HepG2 (cell line): ENCODE results near the gene SLFN12. TPM values are rescaled to one million over a fixed set of nuclear protein-coding genes. Genes with fewer than 3 reads are reported as not detected.
A peak's percentile ranks its signal among the peaks of the same experiment; 100 is the strongest.

Experiments used
- ATAC-seq: fragments of 200-7000 bp; cut with Tn5 transposase; 3 replicates; pipeline ENCODE4 v1.9.1; 2020; ENCODE audit warnings: mild to moderate bottlenecking, moderate library complexity
- BruUV-seq: library from RNA; stranded (reverse); fragments of 400-500 nt; replicated peaks from 2 replicates; lab custom pipeline; 2021; lab: Mats Ljungman, UMichigan
- CTCF ChIA-PET: fragments of 300-600 bp; formaldehyde crosslinking; extraction: SDS; loops from one replicate; lab custom pipeline; 2021; ENCODE audit warnings: low total read pairs, inconsistent platforms, low intra/inter-chr PET ratio; lab: Yijun Ruan, JAX
- POLR2A ChIA-PET: fragments of 350-600 bp; sonication (Branson Sonifier 250); formaldehyde crosslinking; loops from one replicate; lab custom pipeline; 2020; ENCODE audit warnings: antibody characterized with exemption, inconsistent platforms; lab: Yijun Ruan, JAX
- DNase-seq: peaks from one replicate; pipeline ENCODE4 v3.0.0-alpha.2; 2015; ENCODE audit warnings: low spot score
- FAIRE-seq: peaks from 3 replicates; lab custom pipeline; 2011; peaks lifted over from hg19 to GRCh38; lab: Jason Lieb, UNC
- H2AFZ ChIP-seq: one replicate; pipeline ENCODE4 v1.6.1; 2011; ENCODE audit warnings: low read length, inconsistent platforms
- H3K27ac ChIP-seq: fragments of 300-600 bp; 3 replicates; pipeline ENCODE4 v1.8.0; 2011; ENCODE audit warnings: mixed run types, mild to moderate bottlenecking, mixed read lengths, low read length, inconsistent platforms; ENCODE audit not compliant: insufficient read depth; ENCODE audit errors: extremely low read length
- H3K27me3 ChIP-seq, 2 experiments: fragments of 200-600 bp in 1 of 2; 2 replicates in 1 of 2; 3 replicates in 1 of 2; pipeline versions ENCODE4 v1.6.0 to v1.8.0; 2011; ENCODE audit warnings: low read length in 2 of 2, mild to moderate bottlenecking in 2 of 2, moderate library complexity in 2 of 2, inconsistent platforms in 1 of 2; ENCODE audit not compliant: insufficient read depth in 2 of 2, control insufficient read depth in 1 of 2
- H3K36me3 ChIP-seq, 2 experiments: fragments of 200-600 bp in 1 of 2; replicated peaks in 1 of 2; 2 replicates in 1 of 2; 3 replicates in 1 of 2; pipeline versions ENCODE4 v1.5.1 to v1.8.0; 2011; ENCODE audit warnings: low read length in 2 of 2, inconsistent platforms in 1 of 2; ENCODE audit not compliant: insufficient read depth in 2 of 2, control insufficient read depth in 1 of 2
- H3K4me1 ChIP-seq: 2 replicates; pipeline ENCODE4 v1.5.1; 2012; ENCODE audit warnings: low read length, inconsistent platforms; ENCODE audit not compliant: insufficient read depth
- H3K4me2 ChIP-seq: 2 replicates; pipeline ENCODE4 v1.6.0; 2011; ENCODE audit warnings: low read depth, low read length, inconsistent platforms
- H3K4me3 ChIP-seq, 3 experiments: fragments of 200-600 bp in 1 of 3; sonication (generic), shearing (Covaris generic) in 1 of 3; replicated peaks in 1 of 3; 2 replicates each; pipeline ENCODE4 v1.5.1; 2011 to 2016; ENCODE audit warnings: low read length in 3 of 3, inconsistent platforms in 2 of 3, low read depth in 2 of 3, mild to moderate bottlenecking in 2 of 3, control low read depth in 1 of 3, mixed read lengths in 1 of 3; ENCODE audit not compliant: insufficient read depth in 1 of 3
- H3K79me2 ChIP-seq: one replicate; pipeline ENCODE4 v1.6.1; 2011; ENCODE audit warnings: low read length, inconsistent platforms; ENCODE audit not compliant: insufficient read depth
- H3K9ac ChIP-seq: 2 replicates; pipeline ENCODE4 v1.6.0; 2011; ENCODE audit warnings: mild to moderate bottlenecking, low read depth, low read length, inconsistent platforms; ENCODE audit not compliant: insufficient read depth
- H3K9me3 ChIP-seq: 2 replicates; pipeline ENCODE4 v1.5.1; 2012; ENCODE audit warnings: mild to moderate bottlenecking, low read length
- H4K20me1 ChIP-seq: 2 replicates; pipeline ENCODE4 v1.6.0; 2011; ENCODE audit warnings: inconsistent platforms, mild to moderate bottlenecking, low read length, moderate library complexity; ENCODE audit not compliant: insufficient read depth
- ARNT ChIP-seq: fragments of 450-650 bp; IDR thresholded peaks from 2 replicates; pipeline ENCODE4 v1.6.1; 2017
- ATAD3A ChIP-seq: sonication (generic); formaldehyde crosslinking; IDR thresholded peaks from 2 replicates; pipeline ENCODE4 v1.4.0; 2020; ENCODE audit warnings: missing genetic modification reagents
- CAMTA2 ChIP-seq: sonication (generic); formaldehyde crosslinking; IDR thresholded peaks from 2 replicates; pipeline ENCODE4 v1.4.0; 2020; ENCODE audit warnings: mild to moderate bottlenecking, missing genetic modification reagents, borderline replicate concordance
- GFI1 ChIP-seq: sonication (generic); formaldehyde crosslinking; IDR thresholded peaks from 2 replicates; pipeline ENCODE4 v1.5.0; 2020; ENCODE audit warnings: missing genetic modification reagents, mild to moderate bottlenecking, borderline replicate concordance
- HNRNPLL ChIP-seq: fragments of 200-400 bp; formaldehyde crosslinking; IDR thresholded peaks from 2 replicates; pipeline ENCODE4 v1.6.1; 2017; ENCODE audit warnings: mild to moderate bottlenecking, low read depth, low read length; ENCODE audit not compliant: poor library complexity, severe bottlenecking
- JUN ChIP-seq: sonication (generic); formaldehyde crosslinking; IDR thresholded peaks from 2 replicates; pipeline ENCODE4 v1.4.0; 2020; ENCODE audit warnings: mild to moderate bottlenecking, missing genetic modification reagents
- MEIS1 ChIP-seq: sonication (generic); formaldehyde crosslinking; IDR thresholded peaks from 2 replicates; pipeline ENCODE4 v1.9.0; 2021; ENCODE audit warnings: mild to moderate bottlenecking, missing genetic modification reagents, moderate library complexity, borderline replicate concordance
- REST ChIP-seq, 2 experiments: IDR thresholded peaks; 2 replicates each; pipeline ENCODE4 v1.6.1; 2011 to 2012; ENCODE audit warnings: low read length in 2 of 2, borderline replicate concordance in 1 of 2, low read depth in 1 of 2, mild to moderate bottlenecking in 1 of 2, moderate library complexity in 1 of 2
- XBP1 ChIP-seq: sonication (generic); formaldehyde crosslinking; IDR thresholded peaks from 2 replicates; pipeline ENCODE4 v1.5.0; 2020; ENCODE audit warnings: missing genetic modification reagents
- whole genome bisulfite sequencing: methylation state at CpG from one replicate; pipeline ENCODE4 v1.1.6; 2017; ENCODE audit warnings: low lambda C conversion rate; 5-methylcytosine and 5-hydroxymethylcytosine counted together
- in situ Hi-C: cut with HindIII; loops from 2 replicates; pipeline ENCODE4 v1.10.0; 2017; ENCODE audit warnings: low pct_unique_long_range_greater_than_20kb; ENCODE audit not compliant: extremely low pct_ligation_motif_present
- intact Hi-C: fragments of 100-400 bp; cut with micrococcal nuclease; formaldehyde crosslinking; loops from one replicate; pipeline ENCODE4 v1.10.0; 2022; ENCODE audit not compliant: unreplicated experiment
- polyA plus RNA-seq, 8 experiments: library from polyadenylated mRNA; depleted of rRNA in 3 of 8; stranded (reverse) in 7 of 8; unstranded in 1 of 8; fragments of >200 nt; fragmentation: Illumina TruSeq in 4 of 8; extraction: Trizol in 4 of 8; gene quantifications; 2 replicates each; pipeline versions ENCODE4 v1.2.1 to v1.2.3, GENCODE V29; 2011 to 2016; ENCODE audit warnings: low read depth in 4 of 8, missing spikeins in 1 of 8, mixed read lengths in 1 of 8; ENCODE audit not compliant: insufficient read depth in 1 of 8
- total RNA-seq, 5 experiments: library from RNA; depleted of rRNA; stranded (reverse); fragments of >200 nt; fragmentation: Illumina TruSeq; extraction: Trizol; gene quantifications; 2 replicates each; pipeline ENCODE4 v1.2.3, GENCODE V29; 2016; ENCODE audit warnings: low read depth in 1 of 5
- TF ChIP-seq, protein P1 (sequence below): sonication (generic); formaldehyde crosslinking; IDR thresholded peaks from 2 replicates; pipeline ENCODE4 v1.9.0; 2021; ENCODE audit warnings: missing genetic modification reagents, mild to moderate bottlenecking, borderline replicate concordance

The SLFN12 gene
- total and polyA plus RNA-seq, 2 of the 13 experiments (the other 11 are each of a cell fraction or from before 2014, with no cell fraction given): 0.13 TPM; not detected in 1

GRCh38 chr17:35373984-35374765, 58.1 kb downstream of the SLFN12 start:
- TF ChIP-seq ARNT (no peak), HNRNPLL (peak; percentile 41)
- Histone ChIP-seq H3K4me3 (peak overlapping the region in 1 of 3 experiments; percentile 13; a peak in 3 of 6 replicates), H3K27me3 (peaks cover 7 to 28% of the 10 kb centered on the region in 2 experiments; a peak in 4 of 5 replicates), H3K4me2 (peak overlapping the region; percentile 57), H3K79me2 (no peaks in the 10 kb centered on the region), H3K9me3 (no peaks in the 10 kb centered on the region), H3K4me1 (no peaks in the 10 kb centered on the region), H2AFZ (no peak overlapping the region), H3K27ac (no peak overlapping the region), H3K36me3 (no peaks in the 10 kb centered on the region), H4K20me1 (no peaks in the 10 kb centered on the region), H3K9ac (no peak overlapping the region)
- FAIRE-seq (no peak), DNase-seq (no peak), ATAC-seq (no peak; the same call in 2 of the 3 replicates)
- no TSS peak for BruUV-seq
- ChIA-PET CTCF (no interaction called here), POLR2A (no interaction called here)
- intact Hi-C loops (no loop called here), in situ Hi-C loops (no loop called here)
- 31% methylated on average over 35 of the region's 47 CpGs for WGBS

GRCh38 chr17:35373534-35373983, 58.7 kb downstream of the SLFN12 start, which contains the start of gene SLFN11:
TSS of gene SLFN11 (minus strand) at chr17:35373621. CDS start at chr17:35363807, 9,814 bp downstream.
- DNase-seq: no peak
- no peak for ATAC-seq
- Histone ChIP-seq H3K79me2 (no peaks in the 10 kb centered on the region), H3K27me3 (peaks cover 7 to 28% of the 10 kb centered on the region in 2 experiments; a peak in 4 of 5 replicates), H3K27ac (no peak within 1 kb of the TSS), H3K9ac (no peak within 1 kb of the TSS), H3K4me2 (peak within 1 kb of the TSS; percentile 57), H3K4me1 (no peaks in the 10 kb centered on the region), H3K9me3 (no peaks in the 10 kb centered on the region), H2AFZ (no peak within 1 kb of the TSS), H4K20me1 (no peaks in the 10 kb centered on the region), H3K36me3 (no peaks in the 10 kb centered on the region), H3K4me3 (peak within 1 kb of the TSS in 1 of 3 experiments; percentile 13; a peak in 3 of 6 replicates)
- intact Hi-C loops: no loop called here
- POLR2A ChIA-PET: no interaction called here
- CTCF ChIA-PET: no interaction called here
- in situ Hi-C loops: no loop called here
- FAIRE-seq: no peak
- BruUV-seq: no TSS peak
- 46% methylated on average over 11 of the region's 22 CpGs for WGBS
- TF ChIP-seq, protein P1, sequence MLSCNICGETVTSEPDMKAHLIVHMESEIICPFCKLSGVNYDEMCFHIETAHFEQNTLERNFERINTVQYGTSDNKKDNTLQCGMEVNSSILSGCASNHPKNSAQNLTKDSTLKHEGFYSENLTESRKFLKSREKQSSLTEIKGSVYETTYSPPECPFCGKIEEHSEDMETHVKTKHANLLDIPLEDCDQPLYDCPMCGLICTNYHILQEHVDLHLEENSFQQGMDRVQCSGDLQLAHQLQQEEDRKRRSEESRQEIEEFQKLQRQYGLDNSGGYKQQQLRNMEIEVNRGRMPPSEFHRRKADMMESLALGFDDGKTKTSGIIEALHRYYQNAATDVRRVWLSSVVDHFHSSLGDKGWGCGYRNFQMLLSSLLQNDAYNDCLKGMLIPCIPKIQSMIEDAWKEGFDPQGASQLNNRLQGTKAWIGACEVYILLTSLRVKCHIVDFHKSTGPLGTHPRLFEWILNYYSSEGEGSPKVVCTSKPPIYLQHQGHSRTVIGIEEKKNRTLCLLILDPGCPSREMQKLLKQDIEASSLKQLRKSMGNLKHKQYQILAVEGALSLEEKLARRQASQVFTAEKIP (CRISPR knock-in tag): no peak
- no peak for TF ChIP-seq XBP1 (CRISPR knock-in tag)
- no peak for TF ChIP-seq CAMTA2 (CRISPR knock-in tag)
- TF ChIP-seq MEIS1: no peak
- TF ChIP-seq JUN (CRISPR knock-in tag): no peak
- no peak for TF ChIP-seq ATAD3A
- TF ChIP-seq GFI1: no peak
- TF ChIP-seq REST (IDR thresholded peaks at IDR 0.05; ENCODE audit: borderline replicate concordance in 1 of 2, low read depth in 1 of 2, low read length in 2 of 2): no peak
